HepG2 (cell line): Measurements from ENCODE around the gene IRS1.

ENCODE experiments used
- ASH2L ChIP-seq: fragments of 300-600, 200-600 bp; sonication (generic); IDR thresholded peaks from 2 replicates; pipeline ENCODE4 v1.7.0; 2017; ENCODE audit warnings: low read depth, mild to moderate bottlenecking, moderate library complexity, mixed read lengths, low read length; ENCODE audit not compliant: insufficient read length
- BRCA1 ChIP-seq: sonication (generic); formaldehyde crosslinking; IDR thresholded peaks from 2 replicates; pipeline ENCODE4 v1.4.0; 2020; ENCODE audit warnings: missing genetic modification reagents
- EZH2 ChIP-seq: conservative IDR thresholded peaks from 2 replicates; pipeline ENCODE4 v1.6.1; 2012; ENCODE audit warnings: mild to moderate bottlenecking, low read depth, low read length, moderate library complexity
- MLX ChIP-seq: IDR thresholded peaks from 2 replicates; pipeline ENCODE4 v1.6.1; 2016
- NFYB ChIP-seq: sonication (generic); formaldehyde crosslinking; IDR thresholded peaks from 2 replicates; pipeline ENCODE4 v1.4.0; 2020; ENCODE audit warnings: missing genetic modification reagents
- NR2F1 ChIP-seq, 2 experiments: fragments of 450-650 bp in 1 of 2; formaldehyde crosslinking in 1 of 2; IDR thresholded peaks; 2 replicates each; pipeline versions ENCODE4 v1.5.0 to v1.6.1; 2016 to 2020; ENCODE audit warnings: mild to moderate bottlenecking in 1 of 2, missing compliant biosample characterization in 1 of 2, missing genetic modification reagents in 1 of 2, moderate library complexity in 1 of 2
- PHF20 ChIP-seq: sonication (generic); formaldehyde crosslinking; IDR thresholded peaks from 2 replicates; pipeline ENCODE4 v1.5.0; 2020; ENCODE audit warnings: mild to moderate bottlenecking, missing genetic modification reagents
- PHF8 ChIP-seq: sonication (generic); formaldehyde crosslinking; IDR thresholded peaks from 2 replicates; pipeline ENCODE4 v1.5.0; 2020; ENCODE audit warnings: missing genetic modification reagents
- REST ChIP-seq, 2 experiments: IDR thresholded peaks; 2 replicates each; pipeline ENCODE4 v1.6.1; 2011 to 2012; ENCODE audit warnings: low read length in 2 of 2, borderline replicate concordance in 1 of 2, low read depth in 1 of 2, mild to moderate bottlenecking in 1 of 2, moderate library complexity in 1 of 2
- RFX5 ChIP-seq: IDR thresholded peaks from 2 replicates; pipeline ENCODE4 v1.6.1; 2011; ENCODE audit warnings: low read depth, low read length, improper control_type of control experiment
- ZBTB8A ChIP-seq: sonication (generic); formaldehyde crosslinking; IDR thresholded peaks from 2 replicates; pipeline ENCODE4 v1.4.0; 2020; ENCODE audit warnings: mild to moderate bottlenecking, low read depth, missing genetic modification reagents, borderline replicate concordance
- TF ChIP-seq, protein P1 (sequence below): IDR thresholded peaks from 2 replicates; pipeline ENCODE4 v1.6.1; 2016; ENCODE audit warnings: missing compliant biosample characterization, missing genetic modification reagents, borderline replicate concordance

DNA sequence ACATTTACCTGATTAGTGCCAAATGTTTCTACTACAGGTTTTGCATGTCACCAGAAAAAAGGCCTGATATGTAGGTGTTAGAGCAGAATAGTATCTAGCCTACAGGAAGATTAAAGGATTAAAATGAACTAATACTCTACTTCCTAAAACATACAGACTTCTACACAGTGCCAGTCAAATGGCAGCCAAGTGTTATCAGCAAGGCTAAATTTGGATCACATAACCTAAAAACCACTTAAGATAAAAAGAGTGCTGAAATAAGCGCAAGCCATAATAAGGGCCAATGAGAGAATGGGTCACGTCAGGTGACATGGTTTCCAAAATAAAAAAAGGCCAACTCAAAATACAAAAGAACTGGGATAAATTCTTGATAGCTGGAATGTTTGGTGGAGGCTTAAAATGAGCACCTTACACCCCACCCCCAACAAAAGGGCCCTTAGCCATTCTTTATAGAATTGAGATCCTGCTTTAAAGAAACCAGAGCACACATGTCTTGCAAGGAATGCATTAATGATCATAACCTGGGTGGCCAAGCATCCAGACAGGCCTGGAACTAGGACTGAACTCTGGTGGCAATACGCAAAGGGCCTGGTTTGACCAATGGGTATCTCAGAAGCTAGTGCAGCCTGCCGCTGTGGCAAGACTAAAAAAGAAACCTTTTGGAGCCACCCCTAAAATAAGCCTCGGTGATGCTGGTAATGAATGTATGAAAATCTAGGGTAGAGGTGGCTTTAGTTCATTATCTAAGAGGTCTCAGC, 32.4 kb downstream of the IRS1 start:
- TF ChIP-seq NR2F1 (CRISPR knock-in tag; IDR thresholded peaks at IDR 0.05): no peak
- TF ChIP-seq NFYB (CRISPR knock-in tag): no peak
- TF ChIP-seq ZBTB8A (CRISPR knock-in tag): no peak
- TF ChIP-seq BRCA1 (CRISPR knock-in tag): no peak
- no peak for TF ChIP-seq ASH2L
- TF ChIP-seq RFX5: no peak
- no peak for TF ChIP-seq PHF8
- TF ChIP-seq, protein P1, sequence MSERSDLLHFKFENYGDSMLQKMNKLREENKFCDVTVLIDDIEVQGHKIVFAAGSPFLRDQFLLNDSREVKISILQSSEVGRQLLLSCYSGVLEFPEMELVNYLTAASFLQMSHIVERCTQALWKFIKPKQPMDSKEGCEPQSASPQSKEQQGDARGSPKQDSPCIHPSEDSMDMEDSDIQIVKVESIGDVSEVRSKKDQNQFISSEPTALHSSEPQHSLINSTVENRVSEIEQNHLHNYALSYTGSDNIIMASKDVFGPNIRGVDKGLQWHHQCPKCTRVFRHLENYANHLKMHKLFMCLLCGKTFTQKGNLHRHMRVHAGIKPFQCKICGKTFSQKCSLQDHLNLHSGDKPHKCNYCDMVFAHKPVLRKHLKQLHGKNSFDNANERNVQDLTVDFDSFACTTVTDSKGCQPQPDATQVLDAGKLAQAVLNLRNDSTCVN (CRISPR knock-in tag): no peak
- TF ChIP-seq EZH2: no peak
- no peak for TF ChIP-seq MLX (CRISPR knock-in tag)
- TF ChIP-seq PHF20 (CRISPR knock-in tag): no peak
- no peak for TF ChIP-seq REST (IDR thresholded peaks at IDR 0.05; ENCODE audit: borderline replicate concordance in 1 of 2, low read depth in 1 of 2, low read length in 2 of 2)
